Measurements from ENCODE around the gene EYS. TPM values are rescaled to one million over a fixed set of nuclear protein-coding genes. Genes with fewer than 3 reads are reported as not detected.
A peak's percentile ranks its signal among the peaks of the same experiment; 100 is the strongest.

Gene EYS
- total RNA-seq, 1 donor from 2014 or later = not detected

DNA sequence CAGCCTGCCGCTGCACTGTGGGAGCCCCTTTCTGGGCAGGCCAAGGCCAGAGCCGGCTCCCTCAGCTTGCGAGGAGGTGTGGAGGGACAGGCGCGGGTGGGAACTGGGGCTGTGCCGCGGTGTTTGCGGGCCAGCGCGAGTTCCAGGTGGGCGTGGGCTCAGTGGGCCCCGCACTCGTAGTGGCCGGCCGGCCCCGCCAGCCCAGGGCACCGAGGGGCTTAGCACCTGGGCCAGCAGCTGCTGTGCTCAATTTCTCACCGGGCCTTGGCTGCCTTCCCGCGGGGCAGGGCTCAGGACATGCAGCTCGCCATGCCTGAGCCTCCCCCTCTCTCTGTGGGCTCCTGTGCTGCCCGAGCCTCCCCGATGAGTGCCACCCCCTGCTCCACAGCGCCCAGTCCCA lies 1683.3 kb downstream of the EYS start:
- no peak for DNase-seq (ENCODE audit: low spot score)
- H3K4me3 Mint-ChIP-seq (ENCODE audit: unreplicated experiment) = no peak overlapping the region
- no peak overlapping the region for H3K27ac Mint-ChIP-seq (ENCODE audit: unreplicated experiment)
- H3K36me3 Mint-ChIP-seq (ENCODE audit: low read depth, unreplicated experiment) = no peaks in the 10 kb centered on the region
- no peaks in the 10 kb centered on the region for H3K4me1 Mint-ChIP-seq (ENCODE audit: unreplicated experiment)
- H3K27me3 Mint-ChIP-seq (ENCODE audit: unreplicated experiment) = peaks cover 7% of the 10 kb centered on the region
- TF ChIP-seq, protein P1, sequence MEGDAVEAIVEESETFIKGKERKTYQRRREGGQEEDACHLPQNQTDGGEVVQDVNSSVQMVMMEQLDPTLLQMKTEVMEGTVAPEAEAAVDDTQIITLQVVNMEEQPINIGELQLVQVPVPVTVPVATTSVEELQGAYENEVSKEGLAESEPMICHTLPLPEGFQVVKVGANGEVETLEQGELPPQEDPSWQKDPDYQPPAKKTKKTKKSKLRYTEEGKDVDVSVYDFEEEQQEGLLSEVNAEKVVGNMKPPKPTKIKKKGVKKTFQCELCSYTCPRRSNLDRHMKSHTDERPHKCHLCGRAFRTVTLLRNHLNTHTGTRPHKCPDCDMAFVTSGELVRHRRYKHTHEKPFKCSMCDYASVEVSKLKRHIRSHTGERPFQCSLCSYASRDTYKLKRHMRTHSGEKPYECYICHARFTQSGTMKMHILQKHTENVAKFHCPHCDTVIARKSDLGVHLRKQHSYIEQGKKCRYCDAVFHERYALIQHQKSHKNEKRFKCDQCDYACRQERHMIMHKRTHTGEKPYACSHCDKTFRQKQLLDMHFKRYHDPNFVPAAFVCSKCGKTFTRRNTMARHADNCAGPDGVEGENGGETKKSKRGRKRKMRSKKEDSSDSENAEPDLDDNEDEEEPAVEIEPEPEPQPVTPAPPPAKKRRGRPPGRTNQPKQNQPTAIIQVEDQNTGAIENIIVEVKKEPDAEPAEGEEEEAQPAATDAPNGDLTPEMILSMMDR (IDR thresholded peaks at IDR 0.05; ENCODE audit: unreplicated experiment) = no peak
- H3K9me3 Mint-ChIP-seq (ENCODE audit: unreplicated experiment) = no peaks in the 10 kb centered on the region

DNA sequence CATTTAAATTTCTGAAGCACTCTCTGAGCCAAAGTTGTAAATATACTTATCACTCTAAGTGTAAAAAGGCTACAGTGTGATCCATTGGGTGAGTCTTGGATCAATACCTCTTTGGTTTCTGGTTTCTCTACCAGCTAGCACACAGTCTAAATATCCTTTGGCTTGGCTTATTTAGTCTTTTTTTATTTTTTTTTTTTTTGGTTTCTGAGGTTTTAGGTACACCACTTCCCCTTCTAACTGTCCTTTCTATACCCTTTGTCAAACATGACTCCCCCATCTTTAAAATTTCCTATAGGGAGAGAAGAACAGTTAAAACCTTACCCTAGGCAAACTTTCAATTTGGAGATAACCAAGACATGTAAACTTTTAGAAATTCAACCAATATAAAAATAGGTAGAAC lies 1692.4 kb downstream of the EYS start:
- no peaks in the 10 kb centered on the region for H3K4me1 Mint-ChIP-seq (ENCODE audit: unreplicated experiment)
- no peak overlapping the region for H3K4me3 Mint-ChIP-seq (ENCODE audit: unreplicated experiment)

DNA sequence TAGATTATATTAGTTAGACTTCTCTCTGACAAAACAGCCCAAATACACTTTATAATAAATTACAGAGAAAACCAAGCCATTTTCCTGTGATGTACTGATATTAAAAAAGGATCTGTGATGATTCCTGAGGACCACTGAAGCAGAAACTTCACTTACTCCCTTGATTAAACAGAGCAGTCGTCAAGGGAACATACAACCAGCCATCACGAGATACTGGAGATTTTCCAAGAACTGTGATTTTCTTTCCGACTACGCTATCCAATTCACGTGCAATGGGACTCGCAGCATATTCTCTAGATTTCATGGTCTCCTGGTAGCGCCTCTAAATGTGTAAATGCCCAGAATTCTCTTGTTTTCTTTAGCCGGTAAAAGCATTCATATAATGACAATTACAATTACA lies 1694.0 kb downstream of the EYS start:
- Mint-ChIP-seq H3K4me1 (ENCODE audit: unreplicated experiment) (no peaks in the 10 kb centered on the region), H3K36me3 (ENCODE audit: low read depth, unreplicated experiment) (no peaks in the 10 kb centered on the region), H3K4me3 (ENCODE audit: unreplicated experiment) (no peak overlapping the region), H3K27me3 (ENCODE audit: unreplicated experiment) (no peaks in the 10 kb centered on the region), H3K27ac (ENCODE audit: unreplicated experiment) (no peak overlapping the region), H3K9me3 (ENCODE audit: unreplicated experiment) (no peaks in the 10 kb centered on the region)
- TF ChIP-seq, protein P1 (IDR thresholded peaks at IDR 0.05; ENCODE audit: unreplicated experiment) = no peak
- DNase-seq (ENCODE audit: low spot score) = no peak

More for the DNA sequence above, 1692.4 kb downstream of the EYS start:
- TF ChIP-seq, protein P1 (IDR thresholded peaks at IDR 0.05; ENCODE audit: unreplicated experiment) = no peak
- DNase-seq (ENCODE audit: low spot score) = no peak
- Mint-ChIP-seq H3K9me3 (ENCODE audit: unreplicated experiment) (no peaks in the 10 kb centered on the region), H3K27ac (ENCODE audit: unreplicated experiment) (no peak overlapping the region), H3K36me3 (ENCODE audit: low read depth, unreplicated experiment) (no peaks in the 10 kb centered on the region), H3K27me3 (ENCODE audit: unreplicated experiment) (no peaks in the 10 kb centered on the region)

DNA sequence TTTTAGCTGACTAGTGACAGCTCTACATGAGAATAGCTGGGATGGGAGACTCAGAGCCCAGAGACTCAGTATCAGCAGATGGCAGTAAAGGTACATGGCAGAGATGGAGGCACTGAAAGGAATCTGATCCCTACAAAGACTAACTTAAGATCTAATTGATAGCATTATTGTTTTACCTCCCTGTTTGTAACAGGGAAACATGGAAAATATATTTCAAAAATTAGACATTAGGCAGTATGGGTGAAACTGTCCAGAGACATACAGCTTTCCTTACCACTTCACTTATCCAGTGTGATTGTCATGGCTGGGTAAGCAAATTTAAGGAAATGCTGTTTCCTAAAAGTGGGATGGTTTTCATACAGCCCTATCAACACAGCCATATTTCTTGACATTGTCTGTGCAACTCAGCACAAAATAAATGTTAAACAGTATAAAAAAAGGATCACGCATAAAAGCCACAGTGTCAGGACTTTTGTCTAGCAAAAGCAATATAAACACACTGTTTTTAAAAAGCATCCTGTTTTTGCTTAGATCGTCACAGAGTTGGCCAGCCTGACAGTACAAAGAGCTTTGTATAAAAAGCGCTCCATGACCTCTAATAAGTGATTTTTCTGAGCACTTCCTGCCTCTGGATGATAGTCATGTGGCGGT lies 1694.5 kb downstream of the EYS start:
- TF ChIP-seq, protein P1 (IDR thresholded peaks at IDR 0.05; ENCODE audit: unreplicated experiment) = no peak
- Mint-ChIP-seq H3K4me1 (ENCODE audit: unreplicated experiment) (no peaks in the 10 kb centered on the region), H3K36me3 (ENCODE audit: low read depth, unreplicated experiment) (no peaks in the 10 kb centered on the region), H3K9me3 (ENCODE audit: unreplicated experiment) (no peaks in the 10 kb centered on the region), H3K27me3 (ENCODE audit: unreplicated experiment) (no peaks in the 10 kb centered on the region), H3K27ac (ENCODE audit: unreplicated experiment) (no peak overlapping the region), H3K4me3 (ENCODE audit: unreplicated experiment) (no peak overlapping the region)
- DNase-seq (ENCODE audit: low spot score) = peak; percentile 34

DNA sequence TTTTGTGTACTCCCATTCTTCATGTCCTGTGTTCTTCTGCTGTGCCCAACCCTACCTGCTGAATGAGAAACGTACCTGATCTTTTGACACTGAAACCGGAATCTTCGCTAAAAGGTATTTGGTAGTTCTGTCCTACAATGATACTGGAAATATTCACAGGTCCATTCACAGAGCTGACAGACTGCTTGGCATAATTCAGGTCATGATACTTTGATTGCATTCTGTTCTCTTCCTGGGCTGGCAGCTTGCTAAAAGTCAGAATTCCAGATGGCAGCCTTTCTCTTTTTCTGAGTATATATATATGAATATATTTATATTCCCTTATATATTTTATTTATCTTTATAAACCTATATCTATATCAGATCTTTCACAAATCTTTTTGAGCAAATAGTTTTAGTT lies 1696.4 kb downstream of the EYS start:
- H3K4me3 Mint-ChIP-seq (ENCODE audit: unreplicated experiment) = no peak overlapping the region

More for the DNA sequence above, 1696.4 kb downstream of the EYS start:
- H3K27me3 Mint-ChIP-seq (ENCODE audit: unreplicated experiment) = no peaks in the 10 kb centered on the region
- no peaks in the 10 kb centered on the region for H3K36me3 Mint-ChIP-seq (ENCODE audit: low read depth, unreplicated experiment)
- H3K27ac Mint-ChIP-seq (ENCODE audit: unreplicated experiment) = no peak overlapping the region
- TF ChIP-seq, protein P1 (IDR thresholded peaks at IDR 0.05; ENCODE audit: unreplicated experiment) = no peak
- DNase-seq (ENCODE audit: low spot score) = no peak
- H3K9me3 Mint-ChIP-seq (ENCODE audit: unreplicated experiment) = no peaks in the 10 kb centered on the region
- H3K4me1 Mint-ChIP-seq (ENCODE audit: unreplicated experiment) = no peaks in the 10 kb centered on the region

Data from endothelial cell (in vitro differentiated cells).